Frontal cortex (tissue), 4 donors: ENCODE data around the gene ESF1. TPM values are rescaled to one million over a fixed set of nuclear protein-coding genes. Genes with fewer than 3 reads are reported as not detected.
"Not testable (repeated sequence)": the region's sequence is repeated elsewhere in the genome, so short reads cannot be mapped to it uniquely, and the experiment has no call there.

Source experiments
- DNase-seq, 2 donors: peaks; one replicate each; pipeline ENCODE4 v3.0.0; 2012; ENCODE audit warnings: low spot score in 2 of 2
- FAIRE-seq: peaks from 2 replicates; lab custom pipeline; 2012; peaks lifted over from hg19 to GRCh38; lab: Jason Lieb, UNC
- total RNA-seq: library from RNA; depleted of rRNA; stranded (reverse); fragments of >200 nt; gene quantifications from one replicate; pipeline ENCODE4 v1.2.3, GENCODE V29; 2014
- donor health status: control.
- donor health status: control.
- donor health status: control.

Gene ESF1
- total RNA-seq, 1 donor from 2014 or later = 17.1 TPM

DNA sequence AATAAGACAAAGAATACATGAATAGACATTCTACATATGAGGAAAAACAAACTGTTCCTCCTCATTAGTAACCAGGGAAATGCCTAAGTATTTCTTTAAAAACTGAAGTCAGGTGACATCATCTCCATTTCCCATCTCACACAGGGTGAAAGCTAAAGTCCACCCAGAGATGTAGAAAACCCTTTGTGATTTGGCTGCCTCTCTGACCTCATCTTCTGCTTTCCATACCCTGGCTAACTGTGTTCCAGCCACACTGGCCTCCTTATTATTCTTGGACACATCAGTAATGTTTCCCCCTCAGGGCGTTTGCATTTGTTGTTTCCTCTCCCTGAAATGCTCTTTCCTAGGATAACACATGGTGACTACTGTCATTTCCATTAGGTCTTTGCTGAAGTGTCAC is 40.4 kb downstream of the ESF1 start:
- DNase-seq (no peak), FAIRE-seq (no peak)

DNA sequence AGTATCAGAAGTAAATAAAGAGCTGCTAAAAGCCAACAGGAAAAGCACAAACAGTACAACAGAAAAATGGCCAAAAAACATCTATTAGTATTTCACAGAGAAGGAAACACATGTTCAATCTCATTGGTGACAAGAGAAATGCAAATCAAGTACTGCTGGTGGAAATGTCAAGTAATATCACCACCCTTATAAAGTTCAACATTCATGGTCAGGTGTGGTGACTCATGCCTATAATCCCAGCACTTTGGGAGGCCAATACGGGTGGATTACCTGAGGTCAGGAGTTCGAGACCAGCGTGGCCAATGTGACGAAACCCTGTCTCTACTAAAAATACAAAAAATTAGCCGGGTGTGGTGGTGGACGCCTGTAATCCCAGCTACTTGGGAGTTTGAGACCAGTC is 42.8 kb downstream of the ESF1 start:
- FAIRE-seq = no peak

DNA sequence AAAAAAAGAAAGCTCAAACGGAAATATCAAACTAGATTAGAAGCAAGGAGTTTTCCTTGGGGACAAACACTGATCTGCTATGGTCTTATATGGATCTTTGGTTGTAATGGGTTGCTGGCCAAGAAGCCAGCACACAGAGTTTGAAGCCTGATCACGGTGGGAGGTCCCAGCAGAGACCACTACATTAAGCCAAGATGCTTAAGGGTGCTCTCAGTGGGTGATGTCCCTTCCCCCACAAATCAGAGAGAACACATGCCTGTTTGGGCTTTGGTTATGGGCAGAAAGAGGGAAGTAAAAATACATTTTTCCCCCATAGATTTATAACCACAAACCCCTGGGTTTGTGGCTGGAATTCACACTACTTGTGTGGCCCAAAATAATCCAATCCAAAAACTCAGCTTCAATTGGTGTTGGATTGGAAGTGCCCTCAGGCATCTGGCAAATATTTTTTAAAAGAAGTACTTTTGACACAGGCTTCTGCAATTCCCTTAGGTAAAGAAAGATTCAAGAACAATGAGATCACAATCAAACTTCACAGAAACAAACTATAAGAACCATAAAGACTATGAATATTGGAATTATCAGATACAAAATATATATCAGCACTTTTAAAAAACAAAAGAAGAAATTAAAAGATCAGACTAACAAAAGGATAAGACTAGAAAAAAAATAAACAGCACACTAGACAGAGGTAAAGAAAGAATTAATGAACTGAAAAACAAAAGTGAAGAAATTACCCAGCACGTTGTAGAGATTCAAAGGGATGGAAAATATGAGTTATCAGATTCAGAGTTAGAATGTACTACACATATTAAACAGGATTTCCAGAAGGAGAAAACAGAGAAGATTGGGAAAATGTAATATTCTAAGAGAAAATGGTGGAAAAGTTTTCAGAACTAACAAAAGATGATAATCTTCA is 44.7 kb downstream of the ESF1 start:
- FAIRE-seq (peak; percentile 49), DNase-seq (no peak)

More for the DNA sequence above, 42.8 kb downstream of the ESF1 start:
- no peak for DNase-seq

DNA sequence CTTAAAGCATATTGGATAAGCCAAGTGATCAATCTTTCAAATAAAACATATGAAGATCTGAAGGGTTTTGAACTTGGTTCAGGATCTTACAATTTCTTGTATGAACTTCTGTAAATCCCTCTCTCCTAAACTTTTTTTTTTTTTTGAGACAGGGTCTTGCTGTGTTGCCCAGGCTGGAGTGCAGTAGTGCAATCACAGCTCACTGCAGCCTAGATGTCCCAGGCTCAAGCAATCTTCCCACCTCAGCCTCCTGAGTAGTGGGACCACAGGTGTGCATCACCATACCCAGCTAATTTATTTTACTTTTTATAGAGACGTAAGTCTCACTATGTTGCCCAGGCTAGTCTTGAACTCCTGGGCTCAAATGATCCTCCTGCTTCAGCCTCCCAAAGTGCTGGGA is 46.5 kb downstream of the ESF1 start:
- not testable (repeated sequence) for DNase-seq, FAIRE-seq

DNA sequence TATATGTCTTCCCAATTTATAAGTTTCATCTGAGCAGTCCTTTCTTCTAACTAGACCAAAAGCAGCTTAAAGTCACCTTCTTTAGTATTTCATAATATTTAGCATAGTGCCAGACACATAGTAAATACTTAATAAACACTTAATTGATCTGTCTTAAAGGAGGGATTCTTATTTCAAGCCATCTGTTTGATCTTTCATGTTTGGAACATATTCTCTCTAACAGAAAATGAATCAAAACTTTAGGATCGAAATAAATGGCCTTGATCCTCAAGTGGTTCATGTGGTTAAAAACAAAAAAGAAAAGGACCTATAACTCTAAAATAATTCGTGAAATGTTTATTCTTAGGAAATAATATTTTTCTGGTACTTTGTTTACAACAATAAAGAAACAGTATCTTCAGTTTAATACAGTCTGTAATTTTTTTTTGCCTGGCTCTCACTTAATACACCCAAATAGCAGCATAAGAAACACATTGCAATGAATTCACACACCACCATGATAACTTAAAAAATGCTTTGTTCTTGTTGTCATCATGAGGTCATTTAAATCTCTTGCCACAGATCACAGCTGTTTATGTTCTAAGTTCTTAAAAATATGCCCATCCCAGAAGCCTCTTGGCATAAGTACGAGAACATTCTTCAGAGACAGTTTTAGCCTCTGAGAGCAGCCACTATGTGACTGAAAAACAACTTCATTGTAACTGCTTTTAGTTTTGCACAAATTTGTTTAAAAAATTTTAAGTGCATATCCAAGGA is 48.1 kb downstream of the ESF1 start:
- DNase-seq (no peak), FAIRE-seq (no peak)

DNA sequence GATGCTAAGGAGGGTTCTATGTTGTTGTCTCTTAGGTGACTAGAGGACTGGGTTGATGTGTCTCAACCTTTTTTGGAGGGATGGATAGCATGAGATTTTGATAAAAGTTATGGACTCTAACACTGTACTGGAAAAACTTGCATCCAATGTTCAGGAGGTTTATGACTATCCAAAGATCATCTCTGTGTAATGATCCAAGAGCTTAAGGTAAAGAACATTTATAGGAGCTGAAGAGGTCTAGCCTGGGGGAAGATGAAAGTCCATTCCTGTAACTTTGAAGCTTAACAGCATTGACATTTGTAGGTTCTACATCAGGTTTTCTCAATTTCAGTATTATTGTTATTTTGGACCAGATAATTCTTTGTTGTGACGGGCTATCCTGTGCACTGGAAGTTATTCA is 48.9 kb downstream of the ESF1 start:
- no peak for FAIRE-seq
- no peak for DNase-seq

DNA sequence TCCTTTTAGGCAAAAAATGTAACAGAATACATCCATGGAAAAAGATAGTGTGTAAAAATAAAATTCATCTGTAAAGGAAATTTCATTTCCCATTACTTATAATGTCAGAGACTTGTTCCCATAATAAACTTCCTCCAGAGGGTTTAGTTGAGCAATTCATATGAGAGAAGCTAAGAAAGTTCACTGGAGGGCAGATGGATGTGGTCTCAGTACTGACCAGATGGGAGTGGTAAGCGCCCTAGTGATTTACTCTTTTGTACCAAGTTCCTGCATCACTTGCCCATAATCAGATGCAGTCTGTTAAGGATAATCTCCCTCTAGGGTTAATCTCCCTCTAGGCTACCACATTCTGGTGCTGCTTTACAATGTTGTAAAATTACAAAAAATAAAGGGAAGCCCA is 61.7 kb downstream of the ESF1 start:
- DNase-seq = no peak
- no peak for FAIRE-seq

DNA sequence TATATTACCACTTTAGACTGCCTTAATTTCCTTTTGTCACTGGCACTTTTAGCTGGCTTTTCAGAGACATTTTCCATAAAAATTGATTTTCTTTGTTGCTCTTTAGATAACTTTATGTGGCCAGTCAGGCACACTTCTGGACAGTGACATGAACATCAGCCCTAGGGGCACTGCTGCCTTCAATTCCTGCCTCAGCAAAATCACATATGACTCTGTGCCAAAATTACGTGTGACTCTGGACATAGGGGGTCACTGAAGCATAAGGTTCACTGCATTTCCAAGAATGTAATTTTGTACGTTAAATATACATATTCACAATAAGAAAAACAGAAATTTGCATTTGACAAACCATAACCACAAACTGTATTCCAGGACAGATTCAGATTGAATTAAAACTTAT is 66.5 kb downstream of the ESF1 start:
- DNase-seq (no peak), FAIRE-seq (no peak)

DNA sequence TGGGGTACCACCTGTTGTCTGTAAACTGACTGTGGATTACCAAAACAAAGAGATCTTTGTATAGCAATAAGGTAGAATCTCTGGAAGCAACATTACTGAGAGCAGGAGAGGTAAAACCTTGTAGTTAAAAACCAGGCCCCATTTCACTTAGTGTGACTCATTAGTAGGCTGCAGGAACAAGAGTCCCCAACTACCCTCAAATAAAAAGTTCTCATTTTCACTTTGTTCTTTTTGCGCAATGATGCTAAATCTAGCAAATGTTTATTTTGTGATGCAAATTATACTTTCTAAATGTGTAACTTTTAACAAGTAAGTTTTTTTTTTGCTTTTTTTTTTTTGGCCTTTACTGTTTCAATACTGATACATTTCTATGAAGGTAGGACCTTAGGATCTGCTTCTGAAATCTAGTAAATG is 67.1 kb downstream of the ESF1 start:
- FAIRE-seq (no peak), DNase-seq (no peak)

DNA sequence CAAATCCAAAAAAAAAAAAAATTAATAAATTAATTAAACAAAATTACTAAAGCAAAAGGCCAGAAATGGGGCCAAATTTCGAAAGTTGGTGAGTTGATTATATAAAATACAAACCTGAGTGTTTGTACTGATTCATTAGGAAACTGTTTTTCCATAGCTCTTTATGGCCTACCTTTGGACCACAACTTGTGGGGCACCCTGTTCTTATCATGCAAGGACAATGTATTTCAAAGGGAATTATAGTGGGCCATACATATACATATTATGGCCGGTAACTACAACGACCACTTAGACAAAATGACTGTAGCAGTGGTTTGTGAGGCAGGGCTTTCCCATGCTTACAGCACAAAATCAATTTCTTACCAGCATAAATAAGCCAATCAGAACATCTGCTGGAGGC is 69.5 kb downstream of the ESF1 start:
- DNase-seq = no peak
- no peak for FAIRE-seq

DNA sequence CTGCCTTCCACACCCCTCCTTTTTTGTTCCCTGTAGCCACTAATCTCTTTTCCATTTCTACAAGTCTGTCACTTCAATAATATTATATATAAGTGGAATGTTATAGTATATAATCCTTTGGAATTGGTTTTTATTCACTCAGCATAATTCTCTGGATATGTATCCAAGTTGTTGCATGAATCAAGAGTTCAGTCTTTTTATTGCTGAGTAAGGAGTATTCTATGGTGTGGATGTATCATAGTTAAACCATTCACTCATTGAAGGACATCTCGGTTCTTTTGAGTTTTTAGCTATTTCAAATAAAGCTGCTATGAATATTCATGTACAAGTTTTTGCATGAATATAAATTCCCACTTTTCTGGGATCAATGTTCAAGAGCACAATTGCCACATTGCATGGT is 76.5 kb downstream of the ESF1 start:
- no peak for FAIRE-seq
- no peak for DNase-seq

DNA sequence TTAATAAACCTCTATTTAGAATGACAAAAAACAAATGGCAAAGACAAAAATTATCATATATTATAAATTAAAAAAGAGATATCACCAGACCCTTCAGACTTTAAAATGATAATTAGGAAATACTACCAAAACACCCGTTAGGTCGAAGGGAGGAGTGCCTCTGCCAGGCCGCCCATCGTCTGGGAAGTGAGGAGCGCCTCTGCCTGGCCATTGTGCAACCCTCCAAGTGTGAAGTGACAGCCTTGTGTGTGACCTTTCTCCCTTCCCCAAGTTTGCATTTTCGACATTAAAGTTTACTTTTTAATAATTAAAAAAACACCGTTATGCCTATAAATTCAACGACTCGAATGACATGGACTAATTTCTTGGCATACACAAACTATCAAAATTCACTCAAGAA is 81.5 kb downstream of the ESF1 start:
- FAIRE-seq (no peak), DNase-seq (no peak)

DNA sequence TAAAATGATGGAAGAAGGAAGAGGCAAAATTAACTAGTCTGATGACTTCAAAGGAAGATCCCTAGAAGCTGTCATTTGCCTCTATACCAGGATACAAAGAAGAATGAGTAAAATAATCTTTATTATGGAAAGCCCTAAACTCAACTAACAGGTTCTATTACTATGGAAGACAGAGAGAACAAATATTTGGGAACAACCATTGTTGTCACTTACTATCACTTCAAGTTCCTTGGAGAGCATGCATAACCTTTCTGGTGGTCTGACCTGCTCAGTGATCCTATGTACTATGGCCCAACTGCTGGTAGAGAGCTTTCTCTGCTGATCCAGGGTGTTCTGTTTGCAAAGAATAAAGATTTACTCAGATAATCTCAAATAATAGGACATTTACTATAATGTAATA is 83.2 kb downstream of the ESF1 start:
- DNase-seq = no peak
- no peak for FAIRE-seq

DNA sequence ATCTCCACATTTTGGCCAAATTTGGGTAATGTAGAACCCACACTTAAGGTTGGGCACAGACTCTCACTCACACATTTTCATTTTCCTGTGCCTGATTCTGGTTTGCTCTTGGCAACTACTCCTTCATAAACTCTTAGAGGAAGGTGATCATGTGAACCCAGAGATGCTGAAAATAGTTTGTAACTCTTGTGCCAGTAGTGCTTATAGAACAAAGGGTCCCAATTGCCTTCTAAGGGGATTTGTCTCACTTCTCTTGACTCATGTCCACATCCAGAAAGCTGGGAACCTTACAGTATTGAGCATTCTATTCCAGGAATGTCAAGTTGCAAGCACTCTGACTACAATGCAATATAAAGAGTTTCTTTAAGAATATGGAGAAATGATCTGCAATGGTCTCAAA is 84.0 kb downstream of the ESF1 start:
- DNase-seq (no peak), FAIRE-seq (no peak)

DNA sequence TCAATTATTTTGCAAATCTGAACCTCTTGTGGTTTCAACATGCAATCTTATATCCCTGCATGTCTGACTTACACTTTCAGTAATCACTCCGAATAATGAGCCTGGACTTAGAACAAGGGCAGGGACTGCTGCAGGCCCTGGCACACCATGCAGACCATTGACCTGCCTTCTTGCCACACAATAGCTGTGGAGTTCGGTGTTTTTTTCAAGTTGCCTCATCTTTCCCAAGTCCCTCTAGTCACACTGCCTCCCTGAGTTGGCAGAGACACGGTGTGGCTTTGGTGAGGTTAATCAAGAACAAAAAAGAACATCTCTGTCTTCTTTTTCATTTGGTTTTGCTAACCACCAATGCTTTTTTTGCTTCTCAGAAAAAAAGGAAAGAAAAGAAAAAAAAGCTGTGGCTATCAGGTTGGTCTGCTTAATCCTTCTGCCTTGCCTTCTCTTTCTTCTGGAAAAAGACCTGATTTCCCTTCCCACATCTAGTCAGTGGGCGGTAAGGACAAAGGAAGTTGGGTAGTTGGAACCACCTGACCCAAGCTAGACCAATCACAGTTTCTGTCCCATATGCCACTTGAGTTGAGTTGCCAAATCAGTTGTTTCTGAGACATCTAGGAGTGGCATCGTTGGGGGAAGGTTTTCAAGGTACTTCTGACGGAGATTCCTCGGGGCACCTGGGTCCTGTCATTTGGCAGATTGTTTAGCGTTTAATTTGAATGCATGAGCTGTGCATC is 90.1 kb downstream of the ESF1 start:
- FAIRE-seq (no peak), DNase-seq (no peak)

DNA sequence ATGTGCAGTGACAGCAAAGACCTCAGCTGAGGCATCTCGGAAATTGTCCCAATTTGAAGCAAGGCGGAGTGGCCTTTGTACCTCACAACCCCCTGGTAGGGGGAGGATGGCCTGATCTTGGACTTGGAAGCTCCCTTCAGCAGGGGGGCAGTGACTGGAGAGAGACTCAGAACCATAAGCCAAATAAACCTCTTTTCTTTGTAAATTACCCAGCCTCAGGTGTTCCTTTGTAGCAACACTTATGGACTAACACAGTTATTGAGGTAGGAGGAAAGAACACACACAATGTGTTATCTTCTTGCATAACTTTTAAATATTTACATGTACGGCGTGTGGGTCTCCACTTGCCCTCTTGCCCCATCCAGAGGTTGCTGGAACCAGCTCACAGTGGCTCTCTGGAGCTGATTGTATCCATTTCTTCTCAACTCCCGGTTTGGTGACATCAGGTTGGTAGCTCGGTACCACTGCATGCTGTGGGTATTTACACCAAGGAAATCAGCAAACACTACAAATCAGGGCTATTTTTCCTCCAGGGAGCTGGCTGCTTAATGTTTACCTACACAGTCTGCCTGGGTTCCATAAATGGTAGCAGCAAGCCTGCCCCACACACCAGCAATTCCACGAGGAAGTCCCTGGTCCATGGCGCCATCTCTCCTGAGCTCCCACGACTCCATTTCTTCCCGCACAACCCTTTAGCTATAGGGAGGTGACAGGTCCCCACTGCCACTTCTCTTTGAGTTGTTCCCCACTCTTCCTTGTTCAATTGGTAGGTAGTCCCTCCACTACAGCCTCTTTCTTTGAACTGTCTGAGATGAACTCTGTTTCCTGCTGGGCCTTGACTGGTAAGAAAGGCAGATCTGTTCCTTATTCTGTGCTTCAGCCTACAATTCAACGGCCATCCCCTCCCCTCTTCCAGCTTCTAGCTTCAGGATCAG is 91.7 kb downstream of the ESF1 start:
- no peak for FAIRE-seq
- no peak for DNase-seq

DNA sequence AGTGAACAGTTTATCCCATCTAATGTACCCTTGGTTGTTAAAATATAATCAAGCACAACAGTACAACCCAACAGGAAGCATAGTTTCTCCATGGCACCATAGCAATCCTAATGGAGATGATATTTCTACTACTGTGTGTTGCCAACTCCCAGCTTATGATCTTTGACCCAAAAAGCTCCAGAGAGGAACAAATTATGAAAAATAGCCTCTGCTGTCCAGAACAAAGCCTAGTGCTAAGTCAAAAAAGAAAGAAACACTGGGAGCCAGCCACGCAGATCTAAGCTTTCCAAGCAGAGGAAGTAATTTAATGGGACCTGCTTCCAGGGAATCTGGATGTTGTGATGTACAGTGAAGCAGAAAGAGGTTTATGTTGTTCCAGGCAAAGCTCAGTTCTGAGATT is 93.8 kb downstream of the ESF1 start:
- no peak for DNase-seq
- no peak for FAIRE-seq

DNA sequence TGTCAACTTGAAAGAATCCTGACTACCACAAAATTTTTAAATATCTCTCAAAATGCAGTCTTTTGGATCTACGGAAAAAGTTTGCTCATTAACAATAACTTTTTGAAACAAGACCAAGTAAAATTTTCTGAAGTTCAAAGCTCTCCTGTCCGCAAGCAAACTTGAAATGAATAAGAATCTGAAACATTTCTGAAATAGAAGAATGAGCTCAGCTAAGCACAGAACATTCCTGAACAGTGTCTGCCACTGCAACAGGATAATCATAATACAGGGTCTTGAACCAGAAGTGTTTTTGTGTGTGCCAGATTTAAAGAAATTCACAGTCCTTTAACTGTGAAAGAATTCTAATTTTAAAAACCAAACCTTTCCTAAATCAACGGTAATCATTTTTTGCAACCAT is 96.9 kb downstream of the ESF1 start:
- FAIRE-seq (no peak), DNase-seq (no peak)

DNA sequence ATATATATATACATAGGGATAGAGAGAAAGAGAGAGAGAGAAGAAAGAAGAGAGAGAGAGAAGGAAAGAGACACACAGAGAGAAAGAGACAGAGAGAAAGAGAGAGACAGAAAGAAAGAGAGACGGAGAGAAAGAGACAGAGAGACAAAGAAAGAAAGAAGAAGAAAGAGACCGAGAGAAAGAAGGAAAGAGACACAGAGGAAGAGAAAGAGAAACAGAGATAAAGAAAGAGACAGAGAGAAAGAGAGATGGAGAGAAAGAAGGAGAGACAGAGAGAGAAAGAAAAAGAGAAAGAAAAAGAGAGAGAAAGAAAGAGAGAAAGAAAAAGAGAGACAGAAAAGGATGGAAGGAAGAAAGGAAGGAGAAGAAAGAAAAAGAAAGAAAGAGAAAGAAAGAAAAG is 99.1 kb downstream of the ESF1 start:
- FAIRE-seq (no peak), DNase-seq (no peak)
